LHCN-M2 (cell line): Measurements from ENCODE around the gene AGK. TPM values are rescaled to one million over a fixed set of nuclear protein-coding genes. Genes with fewer than 3 reads are reported as not detected.
"Not testable (repeated sequence)": the region's sequence is repeated elsewhere in the genome, so short reads cannot be mapped to it uniquely, and the experiment has no call there.

Experiments
- DNase-seq: peaks from one replicate; pipeline ENCODE4 v3.0.0-alpha.2; 2012; ENCODE audit warnings: low read depth
- total RNA-seq: library from RNA; depleted of rRNA; stranded (reverse); fragments of >200 nt; gene quantifications from 2 replicates; pipeline ENCODE4 v1.2.3, GENCODE V29; 2014

Gene AGK
- total RNA-seq, 1 experiment from 2014 or later: 30.9 TPM

GRCh38 chr7:141647701-141648100 lies 96.5 kb downstream of the AGK start:
- DNase-seq: not testable (repeated sequence)

GRCh38 chr7:141648276-141649114 lies 97.3 kb downstream of the AGK start:
- DNase-seq: no peak

DNA sequence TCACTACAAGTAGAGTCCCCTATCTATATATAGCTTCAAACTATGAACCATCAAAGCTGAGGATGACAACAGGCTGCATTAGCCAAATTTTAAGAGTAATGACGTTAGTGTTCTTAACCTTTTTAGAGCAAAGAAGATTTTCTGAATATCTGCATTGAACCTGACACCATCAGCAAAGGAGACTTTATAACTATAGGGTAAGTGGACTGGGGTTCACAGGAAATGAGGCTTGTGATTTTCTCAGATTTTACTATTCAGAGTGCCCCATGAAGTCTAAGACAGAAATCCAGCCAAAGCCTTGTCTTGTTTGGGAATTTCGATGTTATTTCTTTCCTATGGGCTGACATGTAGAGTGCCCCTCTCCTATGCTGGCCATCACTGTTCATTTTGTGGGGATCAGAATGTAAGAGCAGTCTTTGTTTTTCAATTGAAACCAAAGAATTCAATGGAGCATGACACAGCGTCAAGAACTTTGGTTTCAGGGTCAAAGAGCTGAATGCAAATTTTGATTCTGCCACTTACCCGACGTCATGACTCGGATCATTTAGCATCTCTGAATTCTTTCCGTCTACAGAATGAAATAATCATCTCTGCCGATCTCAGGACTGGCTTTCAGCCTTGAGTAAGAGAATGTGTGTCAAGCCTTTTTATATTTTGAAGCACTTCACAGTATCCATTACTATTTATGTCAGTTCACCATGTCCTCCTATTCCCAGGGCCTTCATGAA lies 98.1 kb downstream of the AGK start:
- no peak for DNase-seq

DNA sequence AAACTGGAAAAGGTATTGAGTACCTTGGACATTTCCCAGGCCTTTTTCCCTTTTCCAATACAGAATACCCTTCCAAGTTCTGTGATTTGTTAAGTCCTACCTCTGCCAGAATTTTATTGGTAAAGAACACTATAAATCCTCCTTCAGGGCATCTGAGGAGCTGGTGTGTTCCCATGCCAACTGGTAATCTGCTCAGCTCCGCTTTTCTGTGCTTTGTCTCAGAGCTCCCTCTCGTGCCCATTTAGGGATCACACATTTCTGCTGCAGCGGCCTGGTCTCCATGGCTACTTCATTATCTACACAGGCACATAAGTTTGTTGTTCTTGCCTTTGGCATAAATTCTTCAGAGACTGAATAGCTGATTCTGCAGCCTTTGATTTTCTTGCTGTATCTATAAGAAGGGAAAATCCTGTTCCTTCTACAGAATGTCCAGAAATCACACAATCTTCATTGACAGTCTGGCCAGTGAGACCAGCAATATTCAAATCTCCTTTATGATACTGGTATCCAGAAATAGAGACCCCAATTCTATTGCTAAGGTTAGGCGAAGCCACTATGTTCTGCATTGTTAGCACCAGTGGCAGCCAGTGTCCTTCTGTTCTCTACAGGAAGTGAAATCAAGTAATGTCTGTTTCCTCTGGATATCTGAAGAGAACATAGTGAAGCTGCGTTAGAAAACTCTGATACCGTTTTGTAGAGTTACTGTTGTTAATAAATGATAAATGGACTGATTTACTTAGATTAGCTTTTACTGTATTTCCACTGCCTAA lies 98.8 kb downstream of the AGK start:
- peak; percentile 88 for DNase-seq

GRCh38 chr7:141651417-141651816 lies 100.2 kb downstream of the AGK start:
- DNase-seq: no peak

DNA sequence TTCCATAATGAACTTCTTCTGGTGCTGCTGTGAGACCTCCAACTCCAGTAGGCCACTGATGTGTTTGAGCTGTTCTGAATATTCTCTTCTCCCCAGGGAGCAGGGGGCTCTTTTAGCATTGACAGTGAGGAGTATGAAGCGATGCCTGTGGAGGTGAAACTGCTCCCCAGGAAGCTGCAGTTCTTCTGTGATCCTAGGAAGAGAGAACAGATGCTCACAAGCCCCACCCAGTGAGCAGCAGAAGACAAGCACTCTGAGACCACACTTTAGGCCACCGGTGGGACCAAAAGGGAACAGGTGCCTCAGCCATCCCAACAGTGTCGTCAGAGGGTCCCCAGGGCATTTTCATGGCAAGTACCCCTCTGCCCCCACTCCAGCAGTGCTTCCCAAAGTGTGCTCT lies 101.5 kb downstream of the AGK start:
- no peak for DNase-seq

- peak; percentile 61 for DNase-seq
Observed at GRCh38 chr7:141654551-141654950, 103.3 kb downstream of the AGK start.

DNA sequence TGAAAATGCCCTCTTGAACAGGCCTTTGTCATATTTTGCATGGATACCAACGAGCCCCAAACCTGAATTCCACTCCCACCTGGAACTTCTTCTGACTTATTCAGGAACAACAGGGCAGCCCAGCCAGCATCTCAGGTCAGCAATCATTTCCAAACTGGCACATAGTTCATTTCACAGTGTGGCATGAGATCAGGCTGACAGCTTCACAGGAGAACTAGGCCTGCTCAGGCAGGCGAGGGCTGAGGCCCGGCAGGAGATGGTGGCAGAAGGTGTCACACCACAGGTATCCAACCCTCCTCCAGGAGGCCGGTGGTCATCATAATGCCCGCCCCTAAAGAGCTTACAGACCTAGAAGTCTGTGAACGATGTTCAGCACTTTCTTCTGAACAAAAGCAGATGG lies 108.3 kb downstream of the AGK start:
- no peak for DNase-seq

GRCh38 chr7:141660259-141660658 lies 109.0 kb downstream of the AGK start:
- no peak for DNase-seq

DNA sequence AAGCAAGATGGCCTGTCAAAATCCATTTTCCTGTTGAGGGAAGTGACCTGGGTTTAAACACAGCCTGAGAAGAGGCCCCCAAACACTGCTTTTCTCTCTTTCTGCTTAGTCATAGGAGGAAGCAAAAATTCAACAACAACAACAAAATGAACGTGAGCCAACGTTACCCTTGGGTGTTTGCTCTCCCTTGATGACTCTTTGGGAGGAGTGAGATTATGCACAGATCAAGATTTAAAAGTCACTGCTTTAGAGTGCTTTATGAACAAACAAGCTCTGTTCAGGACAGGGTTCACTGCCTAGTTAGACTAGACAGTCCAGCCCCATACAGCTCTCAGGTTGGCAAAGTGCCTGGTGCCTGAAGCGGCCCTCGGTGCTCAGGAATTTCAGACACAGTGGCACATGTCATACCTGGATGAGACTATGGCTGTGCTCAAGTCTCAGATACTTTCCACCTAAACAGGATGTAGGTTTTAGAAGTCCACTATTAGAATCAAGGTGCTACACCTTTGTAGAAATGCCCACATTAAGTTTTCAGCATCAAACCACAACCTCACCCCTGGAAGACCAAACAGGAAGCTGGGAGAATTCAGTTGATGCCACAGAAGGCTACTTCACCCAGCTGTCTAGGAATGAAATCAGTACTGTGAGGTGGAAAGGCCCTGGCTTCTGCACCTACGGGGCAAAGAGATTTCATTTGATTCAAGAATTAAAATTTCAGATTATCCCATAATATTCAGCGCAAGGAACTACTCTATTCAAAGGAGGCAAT lies 112.1 kb downstream of the AGK start:
- DNase-seq: no peak

- no peak for DNase-seq
Observed at GRCh38 chr7:141664450-141664849, 113.2 kb downstream of the AGK start.

GRCh38 chr7:141665208-141666035 lies 114.2 kb downstream of the AGK start:
- DNase-seq: no peak

GRCh38 chr7:141666071-141666470 lies 114.9 kb downstream of the AGK start:
- no peak for DNase-seq

DNA sequence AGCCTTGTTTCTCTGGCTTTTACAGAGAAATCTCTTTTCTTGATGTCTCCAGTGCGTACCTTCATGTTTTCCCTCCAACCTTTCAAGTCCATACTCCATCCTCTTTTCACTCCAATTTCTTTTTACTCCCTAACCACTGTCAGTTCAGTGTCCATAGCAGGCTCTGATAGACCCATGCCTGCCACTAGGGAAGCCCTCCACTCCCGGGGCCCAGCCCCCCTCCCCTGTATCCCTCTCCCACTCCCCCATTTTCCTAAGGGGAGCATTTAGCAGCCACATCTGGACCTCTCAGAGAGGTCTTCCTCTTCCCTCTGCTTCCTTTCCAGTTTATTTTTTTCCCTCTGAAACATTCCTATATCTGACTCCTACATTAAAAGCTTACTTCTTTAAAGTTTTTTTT lies 117.6 kb downstream of the AGK start:
- no peak for DNase-seq

GRCh38 chr7:141671705-141672496 lies 120.7 kb downstream of the AGK start:
- DNase-seq: no peak

DNA sequence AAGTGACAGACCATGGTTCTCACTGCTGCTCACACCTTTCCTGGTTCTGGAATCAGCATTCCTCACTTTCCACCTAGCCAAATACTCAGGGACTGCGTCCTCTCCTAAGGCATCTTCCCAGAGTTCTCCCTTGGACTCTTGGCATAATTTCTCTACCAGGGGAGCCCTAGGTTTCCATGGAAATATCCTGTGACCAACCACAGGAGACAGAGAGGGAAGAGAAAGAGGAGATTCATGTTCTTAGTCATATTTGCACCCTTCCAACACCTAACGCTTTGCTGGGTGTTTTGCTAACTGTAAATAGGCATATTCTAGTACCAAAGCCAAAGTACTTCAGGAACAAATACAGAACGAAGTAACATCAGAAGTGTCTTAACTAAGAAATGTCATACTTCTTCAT lies 122.1 kb downstream of the AGK start:
- DNase-seq: no peak

- no peak for DNase-seq
Observed at GRCh38 chr7:141674171-141674671, 123.0 kb downstream of the AGK start.

DNA sequence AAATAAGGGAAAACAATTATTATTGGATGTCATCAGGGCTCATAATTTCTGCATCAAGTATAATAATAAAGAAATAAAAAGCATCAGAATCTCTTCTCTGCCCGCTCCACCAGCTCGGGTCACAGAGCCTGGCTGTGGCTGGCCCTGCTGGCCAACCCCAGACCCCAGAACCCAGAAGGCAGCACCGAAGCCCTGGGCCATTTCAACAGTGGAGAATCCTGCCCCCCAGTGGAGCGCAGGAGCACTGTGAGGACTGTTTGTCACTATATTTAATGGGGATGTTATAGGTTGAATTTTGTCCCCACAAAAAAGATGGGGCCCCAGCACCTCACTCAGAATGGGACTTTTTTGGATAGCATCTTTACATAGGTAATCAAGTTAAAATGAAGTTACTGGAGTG lies 123.5 kb downstream of the AGK start:
- no peak for DNase-seq

GRCh38 chr7:141675436-141676215 lies 124.4 kb downstream of the AGK start:
- DNase-seq: no peak
